T-cell (primary cell): ENCODE results near the gene NTPCR. TPM values are rescaled to one million over a fixed set of nuclear protein-coding genes. Genes with fewer than 3 reads are reported as not detected.
A peak's percentile ranks its signal among the peaks of the same experiment; 100 is the strongest.

Experiments used
- ATAC-seq, 4 experiments: fragments of 200-7000 bp in 3 of 4; fragments of 150-1000 bp in 1 of 4; cut with Tn5 transposase; replicated peaks in 1 of 4; 1 replicate in 3 of 4; 2 replicates in 1 of 4; pipeline ENCODE4 v1.10.0; 2021; ENCODE audit warnings: moderate library complexity in 3 of 4, mild to moderate bottlenecking in 2 of 4, moderate number of reproducible peaks in 1 of 4
- CTCF ChIA-PET, 2 donors: fragments of 300-600 bp; sonication (Branson Sonifier 250); formaldehyde crosslinking; loops; one replicate each; lab custom pipeline; 2022; ENCODE audit warnings: antibody characterized with exemption in 2 of 2; lab: Charles Lee
- POLR2A ChIA-PET, 2 donors: fragments of 300-600 bp; sonication (Branson Sonifier 250); formaldehyde crosslinking; loops; one replicate each; lab custom pipeline; 2022; ENCODE audit warnings: antibody characterized with exemption in 2 of 2; lab: Charles Lee
- DNase-seq, 35 experiments: peaks; one replicate each; pipeline versions ENCODE4 v3.0.0 to v3.0.0-alpha.2; 2013 to 2023
- H3K27ac ChIP-seq: one replicate; pipeline ENCODE4 v1.5.1; 2013; ENCODE audit warnings: low read length
- H3K27me3 ChIP-seq, 2 experiments: replicated peaks in 1 of 2; 1 replicate in 1 of 2; 2 replicates in 1 of 2; pipeline versions ENCODE4 v1.6.1 to v1.7.0; 2013; ENCODE audit warnings: low read length in 1 of 2, mixed read lengths in 1 of 2; ENCODE audit not compliant: control insufficient read depth in 2 of 2, insufficient read depth in 2 of 2; ENCODE audit errors: extremely low read depth in 1 of 2
- H3K36me3 ChIP-seq, 2 donors: 1 replicate in 1 of 2; 2 replicates in 1 of 2; pipeline versions ENCODE4 v1.6.1 to v1.7.0; 2013; ENCODE audit warnings: low read length in 1 of 2; ENCODE audit not compliant: control insufficient read depth in 2 of 2, insufficient read depth in 1 of 2; ENCODE audit errors: extremely low read depth in 1 of 2
- H3K4me1 ChIP-seq, 2 experiments: 1 replicate in 1 of 2; 2 replicates in 1 of 2; pipeline versions ENCODE4 v1.6.1 to v1.7.0; 2013; ENCODE audit warnings: low read length in 2 of 2, mixed read lengths in 1 of 2; ENCODE audit not compliant: insufficient read depth in 2 of 2, control insufficient read depth in 1 of 2; ENCODE audit errors: extremely low read depth in 1 of 2
- H3K4me3 ChIP-seq, 2 donors: 1 replicate in 1 of 2; 2 replicates in 1 of 2; pipeline versions ENCODE4 v1.5.1 to v1.7.0; 2013; ENCODE audit warnings: mild to moderate bottlenecking in 2 of 2, low read length in 1 of 2, moderate library complexity in 1 of 2; ENCODE audit not compliant: control insufficient read depth in 1 of 2; ENCODE audit errors: extremely low read depth in 1 of 2
- H3K9me3 ChIP-seq: 2 replicates; pipeline ENCODE4 v1.7.0; 2013
- H3K27ac Mint-ChIP-seq, 2 donors: one replicate each; pipeline ENCODE4 v1.8.0; 2020 to 2021; ENCODE audit warnings: mild to moderate bottlenecking in 2 of 2, mixed read lengths in 2 of 2
- H3K27me3 Mint-ChIP-seq, 2 donors: one replicate each; pipeline ENCODE4 v1.8.0; 2021 to 2022; ENCODE audit warnings: mixed read lengths in 2 of 2
- H3K36me3 Mint-ChIP-seq: one replicate; pipeline ENCODE4 v1.8.0; 2021; ENCODE audit warnings: mixed read lengths
- H3K4me1 Mint-ChIP-seq, 3 donors: one replicate each; pipeline ENCODE4 v1.8.0; 2020 to 2022; ENCODE audit warnings: mixed read lengths in 3 of 3, mild to moderate bottlenecking in 1 of 3
- H3K4me3 Mint-ChIP-seq, 3 donors: one replicate each; pipeline ENCODE4 v1.8.0; 2020 to 2022; ENCODE audit warnings: mild to moderate bottlenecking in 3 of 3, mixed read lengths in 3 of 3, moderate library complexity in 3 of 3
- H3K9me3 Mint-ChIP-seq, 3 donors: one replicate each; pipeline ENCODE4 v1.8.0; 2020 to 2022; ENCODE audit warnings: mixed read lengths in 3 of 3
- WGBS: methylation state at CpG from one replicate; pipeline ENCODE4 v1.1.5; 2013; ENCODE audit warnings: missing lambda C conversion rate; ENCODE audit not compliant: insufficient coverage; 5-methylcytosine and 5-hydroxymethylcytosine counted together
- total RNA-seq, 35 experiments: library from RNA in 6 of 35; stranded (reverse) in 6 of 35; fragments of 120-200 nt in 1 of 35; gene quantifications; one replicate each; pipeline versions ENCODE4 v1.2.1 to v1.2.4 and lab custom pipeline; 2013 to 2026

NTPCR gene
- total RNA-seq, 5 donors from 2014 or later (not counting 1 experiment from before 2014, with no cell fraction given) = 13.6 to 24.5 (median 17.3) TPM

DNA sequence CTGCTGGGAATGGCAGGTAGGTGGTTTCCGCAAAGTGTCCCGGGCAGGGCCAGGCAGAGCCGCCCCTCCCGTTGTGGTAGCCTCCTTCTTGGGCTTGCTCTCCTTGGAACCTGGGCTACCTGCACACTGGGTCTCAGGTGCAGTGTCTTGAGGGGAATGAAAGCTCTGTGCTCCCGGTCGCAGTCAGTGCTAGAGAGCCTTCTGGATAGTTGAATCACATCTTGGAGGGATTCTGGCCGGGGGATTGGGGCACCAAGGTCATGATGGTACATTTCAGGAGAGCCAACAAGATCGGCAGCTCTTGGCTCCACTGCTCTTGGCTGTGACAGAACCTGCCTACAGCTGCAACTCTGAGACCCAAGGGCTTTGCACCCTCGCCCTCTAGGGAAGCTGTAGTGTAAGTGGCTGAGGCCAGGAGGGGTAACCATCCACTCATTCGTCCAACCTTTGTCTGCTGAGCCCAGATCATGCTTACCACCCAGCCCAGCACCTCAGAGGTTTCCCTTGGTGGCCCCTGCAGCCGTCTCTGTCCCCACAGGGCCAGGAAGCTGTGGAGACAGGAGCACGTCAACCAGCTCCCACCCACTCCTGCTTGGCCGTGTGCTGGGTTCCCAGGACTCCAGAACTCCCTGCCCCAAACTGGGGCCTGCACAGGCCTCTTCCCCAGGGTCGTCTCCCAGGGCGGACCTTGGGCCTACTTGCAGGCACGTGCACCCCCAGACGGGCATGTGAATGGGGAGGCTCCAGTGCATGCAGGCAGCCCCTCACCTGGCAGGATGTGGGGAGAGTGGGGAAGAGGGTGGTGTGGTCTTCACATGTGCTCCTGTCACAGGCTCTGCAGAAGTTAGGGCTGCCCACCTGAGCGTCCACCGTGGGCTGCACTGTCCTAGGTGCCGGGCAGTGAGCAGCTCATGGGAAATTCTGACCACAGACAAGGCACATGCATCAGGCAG, 40.0 kb downstream of the NTPCR start:
- Histone ChIP-seq H3K4me1 (peaks cover 0 to 5% of the 10 kb centered on the region in 2 experiments), H3K36me3 (peaks cover 0 to 47% of the 10 kb centered on the region in 2 donors), H3K27me3 (no peaks in the 10 kb centered on the region), H3K4me3 (no peak overlapping the region), H3K27ac (no peak overlapping the region), H3K9me3 (no peaks in the 10 kb centered on the region)
- Mint-ChIP-seq H3K27ac (peak overlapping the region in 1 of 2 donors; percentile 5), H3K4me1 (no peaks in the 10 kb centered on the region), H3K27me3 (no peaks in the 10 kb centered on the region), H3K9me3 (peaks cover 7 to 18% (median 12%) of the 10 kb centered on the region in 3 donors), H3K36me3 (peaks cover 57% of the 10 kb centered on the region), H3K4me3 (no peak overlapping the region)
- no peak for DNase-seq
- POLR2A ChIA-PET = no interaction called here
- no peak for ATAC-seq
- CTCF ChIA-PET = interaction anchor here in 1 of 2 donors (0.5 kb wide), 1 partner anchor 9 kb away, joined by 3 read pairs; no protein-coding TSS in a partner anchor
- 77% methylated on average over 16 of the region's 20 CpGs for WGBS

DNA sequence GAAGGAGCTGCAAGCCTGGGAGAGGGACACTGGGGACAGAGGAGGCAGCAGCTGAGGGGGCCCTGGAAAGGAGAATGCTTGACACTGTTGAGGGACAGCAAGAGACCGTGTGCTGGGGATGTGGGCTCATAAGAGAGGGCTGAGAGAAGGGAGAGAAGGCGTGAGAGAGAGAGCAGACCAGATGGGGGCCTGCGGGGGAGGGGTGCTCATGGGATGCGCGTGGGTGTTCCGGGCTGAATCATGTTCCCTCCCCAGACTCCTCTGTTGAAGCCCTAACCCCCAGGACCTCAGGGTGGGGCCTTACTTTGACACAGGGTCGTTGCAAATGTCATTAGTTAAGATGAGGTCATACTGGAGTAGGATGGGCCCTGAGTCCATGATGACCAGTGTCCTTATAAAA, 40.8 kb downstream of the NTPCR start:
- ChIA-PET POLR2A (no interaction called here), CTCF (no interaction called here)
- Mint-ChIP-seq H3K4me1 (no peaks in the 10 kb centered on the region), H3K36me3 (peaks cover 62% of the 10 kb centered on the region), H3K27me3 (no peaks in the 10 kb centered on the region), H3K9me3 (peaks cover 7 to 18% (median 12%) of the 10 kb centered on the region in 3 donors), H3K4me3 (no peak overlapping the region), H3K27ac (peak overlapping the region; percentile 5 to 59)
- WGBS = no CpG with 5 or more reads among the region's 7 CpGs
- Histone ChIP-seq H3K4me3 (no peak overlapping the region), H3K27ac (no peak overlapping the region), H3K4me1 (peaks cover 0 to 5% of the 10 kb centered on the region in 2 experiments), H3K27me3 (no peaks in the 10 kb centered on the region), H3K36me3 (peaks cover 0 to 43% of the 10 kb centered on the region in 2 donors), H3K9me3 (no peaks in the 10 kb centered on the region)
- DNase-seq (no peak), ATAC-seq (no peak)

- Mint-ChIP-seq H3K4me1 (no peaks in the 10 kb centered on the region), H3K27ac (no peak overlapping the region), H3K4me3 (no peak overlapping the region), H3K27me3 (no peaks in the 10 kb centered on the region), H3K36me3 (peaks cover 68% of the 10 kb centered on the region), H3K9me3 (peaks cover 7 to 18% (median 12%) of the 10 kb centered on the region in 3 donors)
- peaks cover 0 to 5% of the 10 kb centered on the region in 2 experiments for H3K4me1 ChIP-seq
- no peak overlapping the region for H3K27ac ChIP-seq
- WGBS = 97% methylated on average over 3 of the region's 3 CpGs
- H3K36me3 ChIP-seq = peaks cover 0 to 52% of the 10 kb centered on the region in 2 donors
- no peak overlapping the region for H3K4me3 ChIP-seq
- ATAC-seq (no peak), DNase-seq (no peak)
- CTCF ChIA-PET = no interaction called here
- H3K9me3 ChIP-seq = no peaks in the 10 kb centered on the region
- POLR2A ChIA-PET = no interaction called here
- no peaks in the 10 kb centered on the region for H3K27me3 ChIP-seq
Observed at GRCh38 chr1:232992227-232992626, 41.8 kb downstream of the NTPCR start.

- Mint-ChIP-seq H3K27me3 (no peaks in the 10 kb centered on the region), H3K4me1 (no peaks in the 10 kb centered on the region), H3K4me3 (no peak overlapping the region), H3K9me3 (peaks cover 7 to 18% (median 12%) of the 10 kb centered on the region in 3 donors), H3K36me3 (peaks cover 78% of the 10 kb centered on the region), H3K27ac (no peak overlapping the region)
- WGBS = 100% methylated on average over 1 of the region's 3 CpGs
- ATAC-seq = no peak
- no peaks in the 10 kb centered on the region for H3K27me3 ChIP-seq
- ChIA-PET POLR2A (no interaction called here), CTCF (no interaction called here)
- H3K36me3 ChIP-seq = peaks cover 0 to 64% of the 10 kb centered on the region in 2 donors
- no peak overlapping the region for H3K27ac ChIP-seq
- DNase-seq = no peak
- peaks cover 0 to 5% of the 10 kb centered on the region in 2 experiments for H3K4me1 ChIP-seq
- no peaks in the 10 kb centered on the region for H3K9me3 ChIP-seq
- H3K4me3 ChIP-seq = no peak overlapping the region
Observed at GRCh38 chr1:232993555-232993954, 43.1 kb downstream of the NTPCR start.

DNA sequence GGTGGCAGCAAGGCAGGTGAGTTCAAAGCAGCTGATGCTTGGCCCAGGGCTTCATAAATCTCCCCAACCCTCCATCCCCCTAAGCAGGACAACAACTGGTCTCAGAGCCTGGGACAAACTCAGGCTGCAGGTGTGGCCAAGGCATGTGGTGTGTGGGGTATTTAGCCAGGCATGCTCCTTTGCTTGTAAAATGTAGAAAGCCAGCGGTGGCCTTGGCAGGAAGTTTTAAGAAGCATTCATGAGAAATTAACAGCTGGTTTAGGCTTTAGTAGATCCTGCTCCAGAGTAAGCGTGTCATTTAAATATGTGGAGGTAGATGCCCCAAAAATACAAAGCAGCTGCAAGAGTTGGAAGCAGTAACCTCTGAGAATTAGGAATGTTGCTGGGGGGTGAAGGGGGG, 44.8 kb downstream of the NTPCR start:
- no peak overlapping the region for H3K4me3 ChIP-seq
- H3K9me3 Mint-ChIP-seq = peaks cover 7 to 18% (median 12%) of the 10 kb centered on the region in 3 donors
- CTCF ChIA-PET = no interaction called here
- H3K27me3 ChIP-seq = no peaks in the 10 kb centered on the region
- no peak overlapping the region for H3K27ac ChIP-seq
- H3K4me1 ChIP-seq = peaks cover 0 to 5% of the 10 kb centered on the region in 2 experiments
- ATAC-seq (no peak), DNase-seq (no peak)
- H3K4me3 Mint-ChIP-seq = no peak overlapping the region
- H3K4me1 Mint-ChIP-seq = no peaks in the 10 kb centered on the region
- H3K27ac Mint-ChIP-seq = no peak overlapping the region
- 100% methylated on average over 1 of the region's 2 CpGs for WGBS
- H3K27me3 Mint-ChIP-seq = no peaks in the 10 kb centered on the region
- H3K36me3 Mint-ChIP-seq = peaks cover 85% of the 10 kb centered on the region
- POLR2A ChIA-PET = no interaction called here
- peaks cover 0 to 75% of the 10 kb centered on the region in 2 donors for H3K36me3 ChIP-seq
- H3K9me3 ChIP-seq = no peaks in the 10 kb centered on the region

DNA sequence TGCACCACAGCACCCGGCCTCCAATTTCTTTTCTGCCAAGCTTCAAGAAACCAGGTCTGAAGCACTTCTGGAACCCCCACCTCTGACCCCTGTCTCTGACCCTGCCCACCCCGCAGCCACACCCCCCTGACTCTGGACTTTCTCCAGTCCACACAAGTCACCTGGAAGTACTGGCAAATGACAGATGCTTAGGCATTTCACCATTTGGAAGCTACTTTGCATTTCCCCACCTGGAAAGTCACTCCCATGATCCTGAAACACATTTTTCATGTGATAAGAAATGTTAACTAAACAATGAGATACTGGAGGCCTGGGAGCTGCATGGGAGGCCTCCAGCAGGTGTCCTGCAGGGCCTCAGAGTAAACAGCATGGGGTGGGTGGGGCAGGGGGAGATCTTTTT, 45.7 kb downstream of the NTPCR start:
- DNase-seq = no peak
- Histone ChIP-seq H3K4me3 (no peak overlapping the region), H3K4me1 (peaks cover 0 to under 1% of the 10 kb centered on the region in 2 experiments), H3K27ac (no peak overlapping the region), H3K9me3 (no peaks in the 10 kb centered on the region), H3K36me3 (peaks cover 0 to 77% of the 10 kb centered on the region in 2 donors), H3K27me3 (no peaks in the 10 kb centered on the region)
- no peaks in the 10 kb centered on the region for H3K27me3 Mint-ChIP-seq
- ATAC-seq = no peak
- peaks cover 7 to 18% (median 12%) of the 10 kb centered on the region in 3 donors for H3K9me3 Mint-ChIP-seq
- ChIA-PET POLR2A (no interaction called here), CTCF (interaction anchor here in 1 of 2 donors (0.5 kb wide), 1 partner anchor 103 kb away, joined by 4 read pairs; no protein-coding TSS in a partner anchor)
- 100% methylated on average over 2 of the region's 2 CpGs for WGBS
- peaks cover 88% of the 10 kb centered on the region for H3K36me3 Mint-ChIP-seq
- no peaks in the 10 kb centered on the region for H3K4me1 Mint-ChIP-seq
- H3K4me3 Mint-ChIP-seq = no peak overlapping the region
- H3K27ac Mint-ChIP-seq = no peak overlapping the region
